ENCODE measurements around the gene TMEM43.

DNA sequence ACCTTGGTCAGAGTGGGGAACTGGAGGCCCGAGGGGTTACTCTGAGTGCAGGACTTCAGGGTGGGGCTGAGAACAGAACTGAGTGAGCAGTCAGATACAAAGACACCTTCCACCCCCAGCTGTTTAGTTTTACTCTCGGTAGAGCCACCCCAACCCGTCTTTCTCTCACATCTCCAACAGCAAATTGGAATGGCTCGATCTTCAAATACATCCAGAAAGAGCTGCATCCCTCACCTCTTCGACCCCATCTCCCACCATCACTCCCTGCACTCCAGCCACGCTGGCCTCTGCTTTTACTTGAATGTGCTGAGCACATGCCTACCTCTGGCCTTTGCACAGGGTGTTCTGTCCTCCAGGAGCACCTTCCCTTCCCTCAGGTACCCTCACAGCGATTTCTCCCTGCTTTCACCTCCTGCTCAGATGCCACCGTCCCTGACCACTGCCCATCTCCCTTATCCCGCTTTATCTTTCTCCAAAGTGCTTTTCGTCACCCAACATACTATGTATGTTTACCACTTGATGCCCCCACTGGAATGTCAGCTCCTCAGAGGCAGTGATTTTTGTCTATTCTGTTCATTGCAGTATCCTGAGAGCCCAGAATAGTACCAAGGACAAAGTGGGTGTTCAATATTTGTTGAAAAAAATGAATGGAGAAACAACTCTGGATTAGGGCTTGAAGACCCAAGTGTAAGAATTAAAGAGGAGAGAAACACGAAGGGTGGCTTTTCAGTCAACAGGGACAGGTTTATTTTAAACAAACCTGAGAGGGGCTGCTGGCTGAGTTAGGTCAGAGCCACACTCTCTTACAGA is 4.5 kb upstream of the TMEM43 start:
- TF ChIP-seq, protein P1, sequence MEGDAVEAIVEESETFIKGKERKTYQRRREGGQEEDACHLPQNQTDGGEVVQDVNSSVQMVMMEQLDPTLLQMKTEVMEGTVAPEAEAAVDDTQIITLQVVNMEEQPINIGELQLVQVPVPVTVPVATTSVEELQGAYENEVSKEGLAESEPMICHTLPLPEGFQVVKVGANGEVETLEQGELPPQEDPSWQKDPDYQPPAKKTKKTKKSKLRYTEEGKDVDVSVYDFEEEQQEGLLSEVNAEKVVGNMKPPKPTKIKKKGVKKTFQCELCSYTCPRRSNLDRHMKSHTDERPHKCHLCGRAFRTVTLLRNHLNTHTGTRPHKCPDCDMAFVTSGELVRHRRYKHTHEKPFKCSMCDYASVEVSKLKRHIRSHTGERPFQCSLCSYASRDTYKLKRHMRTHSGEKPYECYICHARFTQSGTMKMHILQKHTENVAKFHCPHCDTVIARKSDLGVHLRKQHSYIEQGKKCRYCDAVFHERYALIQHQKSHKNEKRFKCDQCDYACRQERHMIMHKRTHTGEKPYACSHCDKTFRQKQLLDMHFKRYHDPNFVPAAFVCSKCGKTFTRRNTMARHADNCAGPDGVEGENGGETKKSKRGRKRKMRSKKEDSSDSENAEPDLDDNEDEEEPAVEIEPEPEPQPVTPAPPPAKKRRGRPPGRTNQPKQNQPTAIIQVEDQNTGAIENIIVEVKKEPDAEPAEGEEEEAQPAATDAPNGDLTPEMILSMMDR (IDR thresholded peaks at IDR 0.05; ENCODE audit: insufficient read depth, low read depth, low read length) = no peak
- TF ChIP-seq EZH2 (IDR thresholded peaks at IDR 0.05; ENCODE audit: insufficient read depth, low read length) = no peak

All from astrocyte (in vitro differentiated cells and primary cell).